A673 (cell line): ENCODE measurements around the gene AZIN2. TPM values are rescaled to one million over a fixed set of nuclear protein-coding genes. Genes with fewer than 3 reads are reported as not detected.
"Not testable (repeated sequence)": the region's sequence is repeated elsewhere in the genome, so short reads cannot be mapped to it uniquely, and the experiment has no call there.

Source experiments
- BruUV-seq: library from RNA; stranded (reverse); fragments of 400-500 nt; replicated peaks from 2 replicates; lab custom pipeline; 2021; lab: Mats Ljungman, UMichigan
- CTCF ChIA-PET: fragments of 300-600 bp; sonication (Branson Sonifier 250); formaldehyde crosslinking; loops from one replicate; lab custom pipeline; 2022; ENCODE audit warnings: antibody characterized with exemption; lab: Charles Lee
- POLR2A ChIA-PET: fragments of 300-600 bp; sonication (Branson Sonifier 250); formaldehyde crosslinking; loops from one replicate; lab custom pipeline; 2022; ENCODE audit warnings: antibody characterized with exemption; ENCODE audit not compliant: low non-redundant PET; lab: Charles Lee
- DNase-seq: peaks from one replicate; pipeline ENCODE4 v3.0.0-alpha.2; 2015; ENCODE audit warnings: low spot score
- H3K27ac ChIP-seq: fragments of 200-600 bp; sonication (generic); 2 replicates; pipeline ENCODE4 v1.5.1; 2016; ENCODE audit warnings: mixed run types, low read depth, mild to moderate bottlenecking, mixed read lengths, antibody characterized with exemption, low read length; ENCODE audit not compliant: poor library complexity, severe bottlenecking
- H3K27me3 ChIP-seq: fragments of 200-600 bp; sonication (generic); replicated peaks from 2 replicates; pipeline ENCODE4 v1.6.1; 2017; ENCODE audit warnings: mixed run types, low read depth, mild to moderate bottlenecking, mixed read lengths, antibody characterized with exemption, low read length; ENCODE audit not compliant: insufficient read depth, poor library complexity
- H3K36me3 ChIP-seq: fragments of 200-600 bp; sonication (generic); 2 replicates; pipeline ENCODE4 v1.6.1; 2016; ENCODE audit warnings: mixed run types, mild to moderate bottlenecking, mixed read lengths, antibody characterized with exemption, low read length; ENCODE audit not compliant: insufficient read depth, poor library complexity, severe bottlenecking
- H3K4me1 ChIP-seq: fragments of 200-600 bp; sonication (generic); 2 replicates; pipeline ENCODE4 v1.6.1; 2017; ENCODE audit warnings: mixed run types, mild to moderate bottlenecking, mixed read lengths, antibody characterized with exemption, low read length; ENCODE audit not compliant: insufficient read depth, poor library complexity, severe bottlenecking
- H3K4me3 ChIP-seq: fragments of 200-600 bp; sonication (generic); 2 replicates; pipeline ENCODE4 v1.5.1; 2016; ENCODE audit warnings: low read depth, mixed run types, mild to moderate bottlenecking, mixed read lengths, low read length; ENCODE audit not compliant: poor library complexity, severe bottlenecking
- H3K9me3 ChIP-seq: fragments of 200-600 bp; sonication (generic); 2 replicates; pipeline ENCODE4 v1.6.1; 2016; ENCODE audit warnings: mixed run types, low read depth, mild to moderate bottlenecking, mixed read lengths, antibody characterized with exemption, low read length; ENCODE audit not compliant: poor library complexity, severe bottlenecking
- CTCF ChIP-seq: fragments of 300-800, 200-600 bp; sonication (generic); conservative IDR thresholded peaks from 2 replicates; pipeline ENCODE4 v1.5.1; 2017; ENCODE audit warnings: low read depth, mild to moderate bottlenecking, antibody characterized with exemption, low read length, moderate library complexity, mixed read lengths
- EZH2 ChIP-seq: fragments of 200-600 bp; sonication (generic); IDR thresholded peaks from 2 replicates; pipeline ENCODE4 v1.6.1; 2017; ENCODE audit warnings: borderline replicate concordance, low read depth, mild to moderate bottlenecking, mixed read lengths, antibody characterized with exemption, low read length; ENCODE audit not compliant: poor library complexity, severe bottlenecking
- intact Hi-C: fragments of 100-400 bp; cut with micrococcal nuclease; formaldehyde crosslinking; loops from one replicate; pipeline ENCODE4 v1.10.0; 2022; ENCODE audit not compliant: unreplicated experiment
- total RNA-seq: library from RNA; stranded (reverse); gene quantifications from 2 replicates; pipeline ENCODE4 v1.2.3, GENCODE V29; 2021

The AZIN2 gene
- total RNA-seq, 1 experiment from 2014 or later, result 4.6 TPM

GRCh38 chr1:33065301-33065700 is 15.7 kb upstream of the AZIN2 start:
- no peaks in the 10 kb centered on the region for H3K4me1 ChIP-seq
- ChIA-PET CTCF (no interaction called here), POLR2A (no interaction called here)
- H3K36me3 ChIP-seq, result no peaks in the 10 kb centered on the region
- no peak for TF ChIP-seq EZH2
- no peak for TF ChIP-seq CTCF
- no TSS peak for BruUV-seq
- H3K27ac ChIP-seq, result no peak overlapping the region
- no peak for DNase-seq
- no peak overlapping the region for H3K4me3 ChIP-seq
- no peaks in the 10 kb centered on the region for H3K27me3 ChIP-seq
- peaks cover 18% of the 10 kb centered on the region for H3K9me3 ChIP-seq
- intact Hi-C loops, result no loop called here

- H3K9me3 ChIP-seq, result peaks cover 18% of the 10 kb centered on the region
- BruUV-seq, H3K4me1 ChIP-seq, POLR2A ChIA-PET, intact Hi-C loops, H3K36me3 ChIP-seq, H3K4me3 ChIP-seq, H3K27ac ChIP-seq, DNase-seq, H3K27me3 ChIP-seq: not testable (repeated sequence)
- CTCF ChIA-PET, result interaction anchor here (0.6 kb wide), 1 partner anchor 10 kb away, joined by 5 read pairs; no protein-coding TSS in a partner anchor
These were observed 14.5 kb upstream of the AZIN2 start for GRCh38 chr1:33066477-33066876.

- H3K36me3 ChIP-seq, intact Hi-C loops, H3K27me3 ChIP-seq, H3K4me1 ChIP-seq, H3K27ac ChIP-seq, CTCF ChIA-PET, POLR2A ChIA-PET, H3K4me3 ChIP-seq, DNase-seq, BruUV-seq: not testable (repeated sequence)
- peaks cover 14% of the 10 kb centered on the region for H3K9me3 ChIP-seq
These were observed 12.8 kb upstream of the AZIN2 start for GRCh38 chr1:33068108-33068507.

- TF ChIP-seq EZH2 (no peak), CTCF (no peak)
- H3K27me3 ChIP-seq, result no peaks in the 10 kb centered on the region
- ChIA-PET POLR2A (no interaction called here), CTCF (interaction anchor here (0.5 to 0.7 kb wide), 2 partner anchors 10 to 313 kb away, joined by 3 to 4 read pairs; no protein-coding TSS in a partner anchor)
- intact Hi-C loops, result no loop called here
- DNase-seq, result no peak
- no peak overlapping the region for H3K27ac ChIP-seq
- no peak overlapping the region for H3K4me3 ChIP-seq
- H3K9me3 ChIP-seq, result no peaks in the 10 kb centered on the region
- H3K4me1 ChIP-seq, result no peaks in the 10 kb centered on the region
- no peaks in the 10 kb centered on the region for H3K36me3 ChIP-seq
- no TSS peak for BruUV-seq
These were observed 10.3 kb upstream of the AZIN2 start for GRCh38 chr1:33070628-33071027.
